T-helper 2 cell treated with Interferon-gamma antibody and Interleukin-4, amounts not matched to agents 5 μg/mL and 100 μg/mL, for 36 hours (primary cell): ENCODE measurements around the gene PRDM13.
"Not testable (repeated sequence)": the region's sequence is repeated elsewhere in the genome, so short reads cannot be mapped to it uniquely, and the experiment has no call there.

Experiments
- DNase-seq: peaks from one replicate; pipeline ENCODE4 v3.0.0; 2021; ENCODE audit warnings: low spot score
- H3K27ac Mint-ChIP-seq: one replicate; pipeline ENCODE4 v1.8.0; 2021; ENCODE audit warnings: mild to moderate bottlenecking, mixed read lengths
- H3K27me3 Mint-ChIP-seq: one replicate; pipeline ENCODE4 v1.8.0; 2021; ENCODE audit warnings: low read depth, mixed read lengths
- H3K36me3 Mint-ChIP-seq: one replicate; pipeline ENCODE4 v1.8.0; 2021; ENCODE audit warnings: low read depth, mixed read lengths
- H3K4me1 Mint-ChIP-seq: one replicate; pipeline ENCODE4 v1.8.0; 2021; ENCODE audit warnings: low read depth, mixed read lengths
- H3K4me3 Mint-ChIP-seq: one replicate; pipeline ENCODE4 v1.8.0; 2022; ENCODE audit warnings: mild to moderate bottlenecking, moderate library complexity, mixed read lengths
- H3K9me3 Mint-ChIP-seq: one replicate; pipeline ENCODE4 v1.8.0; 2021; ENCODE audit warnings: mixed read lengths

The PRDM13 gene

GRCh38 chr6:99590728-99591672, 15.6 kb upstream of the PRDM13 start:
- Mint-ChIP-seq H3K4me1 (peaks cover 21% of the 10 kb centered on the region), H3K4me3 (no peak overlapping the region), H3K27me3 (peaks cover 81% of the 10 kb centered on the region), H3K36me3 (no peaks in the 10 kb centered on the region), H3K9me3 (peaks cover 4% of the 10 kb centered on the region), H3K27ac (no peak overlapping the region)
- DNase-seq = no peak

GRCh38 chr6:99591673-99592364, 14.8 kb upstream of the PRDM13 start:
- Mint-ChIP-seq H3K9me3 (peaks cover 4% of the 10 kb centered on the region), H3K4me3 (no peak overlapping the region)
- no peak for DNase-seq

GRCh38 chr6:99592900-99593299, 13.7 kb upstream of the PRDM13 start:
- no peak for DNase-seq
- Mint-ChIP-seq H3K4me1 (peaks cover 21% of the 10 kb centered on the region), H3K27me3 (peaks cover 88% of the 10 kb centered on the region), H3K9me3 (peaks cover 4% of the 10 kb centered on the region), H3K36me3 (no peaks in the 10 kb centered on the region), H3K27ac (no peak overlapping the region), H3K4me3 (no peak overlapping the region)

More at GRCh38 chr6:99591673-99592364, 14.8 kb upstream of the PRDM13 start:
- Mint-ChIP-seq H3K27ac (no peak overlapping the region), H3K36me3 (no peaks in the 10 kb centered on the region), H3K4me1 (peaks cover 21% of the 10 kb centered on the region), H3K27me3 (peaks cover 85% of the 10 kb centered on the region)

GRCh38 chr6:99594696-99595095, 11.9 kb upstream of the PRDM13 start:
- H3K9me3 Mint-ChIP-seq, DNase-seq, H3K4me3 Mint-ChIP-seq, H3K27ac Mint-ChIP-seq, H3K36me3 Mint-ChIP-seq: not testable (repeated sequence)
- H3K27me3 Mint-ChIP-seq = peaks cover 90% of the 10 kb centered on the region
- peaks cover 14% of the 10 kb centered on the region for H3K4me1 Mint-ChIP-seq

GRCh38 chr6:99602520-99603420, 3.9 kb upstream of the PRDM13 start:
- no peak for DNase-seq
- Mint-ChIP-seq H3K36me3 (peaks cover 2% of the 10 kb centered on the region), H3K27ac (no peak overlapping the region), H3K4me1 (peaks cover 15% of the 10 kb centered on the region), H3K27me3 (peaks cover 90% of the 10 kb centered on the region), H3K9me3 (no peaks in the 10 kb centered on the region), H3K4me3 (peak overlapping the region; percentile 65)

- no peak for DNase-seq
- H3K36me3 Mint-ChIP-seq = peaks cover 5% of the 10 kb centered on the region
- H3K9me3 Mint-ChIP-seq = no peaks in the 10 kb centered on the region
- H3K27me3 Mint-ChIP-seq = peaks cover 90% of the 10 kb centered on the region
- peaks cover 19% of the 10 kb centered on the region for H3K4me1 Mint-ChIP-seq
- no peak overlapping the region for H3K27ac Mint-ChIP-seq
- peak overlapping the region; percentile 55 for H3K4me3 Mint-ChIP-seq
These were observed 3.0 kb upstream of the PRDM13 start for GRCh38 chr6:99603421-99604165.

- H3K27me3 Mint-ChIP-seq = peaks cover 90% of the 10 kb centered on the region
- H3K36me3 Mint-ChIP-seq = peaks cover 5% of the 10 kb centered on the region
- H3K27ac Mint-ChIP-seq = no peak overlapping the region
- peaks cover 24% of the 10 kb centered on the region for H3K4me1 Mint-ChIP-seq
- no peak for DNase-seq
- H3K9me3 Mint-ChIP-seq = no peaks in the 10 kb centered on the region
- H3K4me3 Mint-ChIP-seq = peak overlapping the region; percentile 55
These were observed 2.2 kb upstream of the PRDM13 start for GRCh38 chr6:99604166-99605073.

GRCh38 chr6:99605074-99605734, 1.4 kb upstream of the PRDM13 start:
- Mint-ChIP-seq H3K27ac (no peak overlapping the region), H3K27me3 (peaks cover 91% of the 10 kb centered on the region), H3K9me3 (no peaks in the 10 kb centered on the region), H3K4me1 (peaks cover 29% of the 10 kb centered on the region), H3K36me3 (peaks cover 6% of the 10 kb centered on the region), H3K4me3 (no peak overlapping the region)
- DNase-seq = no peak

- Mint-ChIP-seq H3K36me3 (peaks cover 6% of the 10 kb centered on the region), H3K9me3 (no peaks in the 10 kb centered on the region), H3K4me3 (no peak overlapping the region), H3K27me3 (peaks cover 91% of the 10 kb centered on the region), H3K27ac (peak overlapping the region; percentile 26), H3K4me1 (peaks cover 37% of the 10 kb centered on the region)
- no peak for DNase-seq
These were observed 550 bp upstream of the PRDM13 start for GRCh38 chr6:99605911-99606655.

GRCh38 chr6:99607416-99608036, 893 bp downstream of the PRDM13 start:
- H3K4me1 Mint-ChIP-seq = peaks cover 39% of the 10 kb centered on the region
- no peak for DNase-seq
- H3K27me3 Mint-ChIP-seq = peaks cover 91% of the 10 kb centered on the region
- H3K4me3 Mint-ChIP-seq = no peak overlapping the region
- H3K9me3 Mint-ChIP-seq = no peaks in the 10 kb centered on the region
- H3K36me3 Mint-ChIP-seq = peaks cover 6% of the 10 kb centered on the region
- no peak overlapping the region for H3K27ac Mint-ChIP-seq
